DOHH2 (cell line): ENCODE results near the gene KLF2.

Experiments
- CTCF ChIP-seq: fragments of 200-600 bp; sonication (generic); IDR thresholded peaks from one replicate; pipeline ENCODE4 v1.5.1; 2014; ENCODE audit warnings: antibody characterized with exemption, mild to moderate bottlenecking, low read depth, low read length; ENCODE audit not compliant: poor library complexity, severe bottlenecking
- EZH2phosphoT487 ChIP-seq: fragments of 200-600 bp; sonication (generic); IDR thresholded peaks from 2 replicates; pipeline ENCODE4 v1.6.1; 2017; ENCODE audit warnings: borderline replicate concordance, mild to moderate bottlenecking, antibody characterized with exemption, low read length, moderate library complexity, mixed read lengths

GRCh38 chr19:16334411-16334810, 9.8 kb downstream of the KLF2 start:
- TF ChIP-seq CTCF, result no peak
- no peak for TF ChIP-seq EZH2phosphoT487
